Measurements from ENCODE around the gene CDH20. TPM values are rescaled to one million over a fixed set of nuclear protein-coding genes. Genes with fewer than 3 reads are reported as not detected.

Gene CDH20
- 4.1 TPM for total RNA-seq (ENCODE audit: insufficient read depth, low replicate concordance)

DNA sequence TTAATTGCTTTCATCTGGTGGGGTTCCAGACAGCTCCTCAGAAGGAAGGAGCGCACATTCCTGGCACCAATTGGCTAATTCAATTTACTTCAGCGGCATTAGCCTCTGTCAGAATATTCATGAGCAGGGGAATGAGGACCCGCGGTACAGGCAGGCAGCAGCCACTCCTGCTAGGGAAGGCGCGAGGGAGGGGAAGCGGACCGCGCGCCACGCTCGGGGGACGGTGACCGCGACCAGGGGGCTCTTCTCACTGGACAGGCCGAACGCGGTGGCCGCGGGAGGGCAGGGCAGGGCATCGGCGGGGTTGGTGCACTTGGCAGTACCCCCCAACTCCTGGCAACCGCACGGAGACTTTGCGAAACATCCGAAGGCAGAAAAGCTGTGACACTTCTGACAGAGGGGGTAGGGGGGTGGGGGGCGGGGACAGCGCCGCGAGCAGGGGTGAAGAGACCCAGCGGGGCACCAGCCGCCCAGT, at the start of gene CDH20:
Gene CDH20, plus strand, starts transcription at position 160 of the 475 bp plus-strand sequence.
- DNase-seq (ENCODE audit: low spot score), result no peak

DNA sequence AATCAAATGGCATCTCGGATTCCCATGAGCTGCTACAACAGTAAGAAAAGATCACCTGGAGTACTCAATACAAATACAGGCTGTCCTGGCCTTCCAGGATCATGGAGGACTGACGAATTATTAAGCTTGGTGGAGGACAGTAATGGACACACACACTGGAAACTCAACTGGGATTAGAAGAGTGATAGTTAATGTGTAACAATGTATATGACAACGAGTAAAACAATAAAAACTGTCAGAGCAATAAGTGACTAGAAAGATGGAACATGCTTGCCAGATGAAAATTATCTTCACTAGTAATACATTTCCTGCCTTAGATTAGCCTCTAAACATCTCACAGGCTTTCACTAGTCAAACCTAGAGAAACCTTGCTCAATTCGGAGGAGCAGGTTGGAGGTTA, 49.2 kb upstream of the CDH20 start:
- no peak for DNase-seq (ENCODE audit: low spot score)

DNA sequence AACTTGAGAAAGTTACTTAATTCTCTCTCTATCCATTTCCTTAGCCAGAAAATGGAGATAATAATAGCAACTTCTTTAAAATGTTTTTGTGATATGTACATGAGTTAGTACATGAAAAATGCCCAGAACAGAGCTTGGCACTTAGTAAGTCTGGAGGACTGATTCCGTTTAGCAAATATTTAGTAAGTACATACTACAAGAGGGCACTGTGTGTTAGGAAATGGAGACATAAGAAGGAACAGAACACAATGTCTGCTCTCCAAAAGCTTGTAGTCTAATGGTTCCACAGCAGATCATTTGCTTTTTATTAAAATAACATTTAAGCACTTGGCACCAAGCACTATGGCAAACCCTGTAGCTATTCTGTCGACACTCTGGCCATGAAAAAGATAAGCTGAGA, 47.5 kb upstream of the CDH20 start:
- DNase-seq (ENCODE audit: low spot score), result no peak

DNA sequence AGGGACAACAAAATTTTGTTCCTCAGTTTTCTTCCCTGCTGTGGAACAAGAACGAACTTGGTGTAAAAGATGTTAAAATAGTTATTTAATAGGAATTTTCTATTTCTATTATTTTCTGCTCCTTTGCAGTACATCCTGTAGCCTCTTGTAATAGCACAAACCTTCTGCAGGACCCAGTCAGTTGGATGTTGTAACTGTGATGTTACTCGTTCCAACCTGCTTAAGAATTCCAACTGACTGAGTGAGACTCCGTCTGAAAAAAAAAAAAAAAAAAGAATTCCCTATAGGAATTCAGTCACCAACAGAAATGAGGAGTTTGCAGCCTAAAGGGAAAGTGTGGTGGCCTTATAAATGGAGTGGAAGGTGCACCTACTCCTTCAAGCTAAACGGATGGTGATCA, 46.4 kb upstream of the CDH20 start:
- no peak for DNase-seq (ENCODE audit: low spot score)

DNA sequence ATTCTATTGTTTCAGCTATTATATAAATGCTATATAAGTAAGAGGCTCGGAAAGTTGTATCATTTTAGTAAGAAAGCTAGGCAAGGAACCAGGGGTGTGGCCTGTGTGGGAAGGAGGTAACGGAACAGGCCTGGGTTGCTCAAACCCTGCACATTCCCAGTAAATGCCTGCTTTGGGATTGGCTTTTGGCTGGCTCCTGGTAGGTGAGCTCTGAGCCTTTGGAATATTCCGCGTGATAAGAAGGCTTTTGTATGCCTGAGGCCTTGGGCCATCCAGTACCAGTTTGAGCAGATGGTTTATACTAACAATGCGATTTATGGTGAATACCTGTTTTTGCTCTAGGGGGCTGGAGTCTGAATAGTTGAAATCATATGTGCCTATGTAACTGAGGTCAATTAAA, 42.6 kb upstream of the CDH20 start:
- no peak for DNase-seq (ENCODE audit: low spot score)

DNA sequence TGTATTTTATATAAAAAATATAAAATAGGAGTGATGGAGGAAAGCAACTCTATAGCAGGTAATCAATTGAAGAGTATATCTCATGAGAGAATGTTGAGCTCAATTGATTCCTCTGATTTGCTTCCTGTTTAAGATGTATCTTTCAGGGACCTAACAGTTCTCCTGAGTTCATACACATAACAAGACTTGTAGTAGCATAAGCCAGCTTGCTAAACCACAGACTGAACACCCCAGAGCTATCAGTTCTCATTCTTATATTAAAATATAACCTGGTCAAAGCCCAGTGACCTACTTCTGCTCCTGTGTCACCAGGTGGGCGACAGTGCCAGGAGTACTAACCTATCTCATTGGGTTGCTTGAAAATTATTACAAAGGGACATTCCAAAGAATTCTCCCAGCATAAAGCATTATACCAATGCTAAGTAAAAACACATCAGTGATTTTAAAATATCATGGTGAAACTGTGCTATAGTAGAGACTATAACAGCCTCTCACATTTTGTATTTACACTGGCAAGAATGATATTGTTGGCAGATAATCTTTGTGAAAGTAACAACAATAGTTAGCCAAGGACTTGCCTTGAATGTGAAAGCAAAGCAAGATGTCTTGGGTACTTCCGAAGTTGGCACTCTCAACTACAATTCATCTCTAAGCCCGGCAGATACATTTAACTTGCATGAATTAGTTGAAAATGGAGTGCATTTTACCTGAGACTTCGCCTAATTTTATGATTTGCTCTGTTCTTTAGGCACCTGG, 40.8 kb upstream of the CDH20 start:
- no peak for DNase-seq (ENCODE audit: low spot score)

DNA sequence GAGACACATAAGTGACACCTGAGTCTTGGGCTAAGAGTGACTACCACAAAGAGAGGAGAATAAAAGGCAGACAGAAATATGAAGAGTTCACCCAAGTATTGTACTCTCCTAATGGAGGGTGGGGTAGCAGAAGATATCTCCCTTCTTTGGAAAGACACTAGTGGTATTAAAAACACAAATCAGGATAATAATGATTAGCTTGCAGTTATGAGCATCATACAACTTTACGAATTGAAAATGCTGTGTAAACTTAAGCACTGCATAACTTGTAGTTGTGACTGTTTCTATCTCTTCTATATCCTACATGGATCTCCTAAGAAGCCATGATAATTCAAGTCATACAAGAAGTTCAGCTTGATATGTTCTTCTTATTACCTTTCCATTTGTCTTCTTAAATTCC, 38.1 kb upstream of the CDH20 start:
- DNase-seq (ENCODE audit: low spot score), result no peak

DNA sequence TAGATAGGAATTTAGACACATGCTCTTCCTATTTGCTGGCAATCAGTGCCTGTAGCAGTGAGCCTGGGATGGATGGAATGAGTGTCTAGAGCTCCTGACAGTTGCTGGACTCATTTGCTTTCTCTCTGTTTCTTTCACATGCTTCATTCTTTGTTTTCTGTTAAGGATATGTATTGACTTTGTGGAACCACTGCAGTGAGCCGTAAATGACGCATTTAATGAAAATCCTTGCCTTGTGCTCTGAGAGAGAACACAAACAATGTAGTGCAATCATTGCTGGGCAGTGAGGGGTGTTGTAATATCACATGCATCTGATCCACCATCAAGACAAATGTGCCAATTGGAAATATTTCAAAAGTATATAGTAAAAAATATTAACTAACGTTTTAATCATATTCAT, 25.2 kb upstream of the CDH20 start:
- no peak for DNase-seq (ENCODE audit: low spot score)

DNA sequence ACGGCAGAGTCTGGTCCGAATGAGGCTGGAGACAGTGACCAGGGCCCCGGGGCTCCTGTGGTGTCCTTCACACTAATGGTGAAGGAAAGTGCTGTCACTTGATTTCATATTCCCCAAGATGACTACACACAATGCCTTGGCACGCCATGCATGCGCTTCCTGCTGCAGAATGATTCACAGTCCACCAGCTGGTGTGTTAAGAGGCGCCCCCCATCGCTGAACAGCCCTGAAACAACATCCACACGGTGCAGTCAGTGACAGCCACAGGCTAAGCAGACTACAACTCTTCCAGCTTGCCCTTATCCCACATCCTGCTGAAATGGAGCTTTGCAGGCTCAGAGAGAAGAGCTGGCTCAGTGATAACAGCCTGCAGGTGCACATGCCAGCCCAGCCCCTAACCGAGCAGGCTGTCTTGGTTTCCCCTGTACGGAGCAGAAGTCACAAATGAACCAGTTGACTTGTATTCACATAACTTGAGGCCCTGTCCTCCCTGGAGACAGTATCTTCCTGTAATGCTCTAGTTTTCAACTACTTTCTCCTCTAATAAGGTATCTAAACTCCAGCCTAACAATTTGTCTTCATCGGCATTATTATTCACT, 24.3 kb upstream of the CDH20 start:
- DNase-seq (ENCODE audit: low spot score), result no peak

DNA sequence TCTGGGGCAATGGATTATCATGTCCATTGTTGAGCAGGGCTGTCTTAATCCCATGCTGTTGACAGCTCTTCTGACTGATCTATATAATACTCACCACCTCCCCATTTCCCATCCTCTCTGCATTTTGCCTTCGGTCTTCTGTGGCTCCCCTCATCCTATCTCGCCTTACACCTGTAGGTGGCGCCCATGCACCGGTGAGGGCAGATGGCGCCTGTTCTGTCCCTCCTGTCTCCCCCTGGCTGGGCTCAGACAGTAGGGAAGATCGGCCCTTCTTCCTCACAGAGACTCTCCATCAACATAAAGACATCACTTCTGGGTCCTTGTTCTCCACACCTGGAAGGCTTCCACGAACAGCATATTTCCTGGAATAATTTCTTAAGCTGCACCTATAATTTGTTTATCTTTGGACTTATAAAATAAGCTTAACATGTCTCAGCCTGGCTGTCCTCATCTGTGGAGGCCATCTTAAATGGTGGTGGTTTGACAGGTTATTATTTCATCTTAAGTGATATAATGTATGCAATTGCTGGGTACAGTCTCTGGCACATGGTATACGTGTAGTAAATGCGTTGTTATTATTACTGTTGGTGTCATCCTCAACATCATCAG, 10.9 kb upstream of the CDH20 start:
- no peak for DNase-seq (ENCODE audit: low spot score)

DNA sequence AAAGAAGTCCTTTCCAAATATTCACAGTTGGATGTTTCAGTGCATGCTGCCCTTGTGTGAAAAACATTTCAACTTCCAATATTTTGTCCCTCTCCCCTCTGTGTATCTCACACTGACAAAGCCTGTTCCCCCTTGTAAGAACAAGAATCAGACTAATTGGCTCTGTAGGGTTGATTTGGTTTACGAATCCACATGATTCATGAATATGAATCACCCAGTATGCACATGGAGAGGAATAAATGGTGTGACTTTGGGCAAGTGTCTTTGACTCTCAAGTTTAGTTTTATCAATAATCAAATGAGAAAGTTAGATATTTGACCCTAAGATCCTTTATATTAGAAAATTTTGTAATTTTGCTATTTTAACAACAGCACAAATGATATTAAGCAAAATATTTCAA, 9.3 kb upstream of the CDH20 start:
- DNase-seq (ENCODE audit: low spot score), result no peak

DNA sequence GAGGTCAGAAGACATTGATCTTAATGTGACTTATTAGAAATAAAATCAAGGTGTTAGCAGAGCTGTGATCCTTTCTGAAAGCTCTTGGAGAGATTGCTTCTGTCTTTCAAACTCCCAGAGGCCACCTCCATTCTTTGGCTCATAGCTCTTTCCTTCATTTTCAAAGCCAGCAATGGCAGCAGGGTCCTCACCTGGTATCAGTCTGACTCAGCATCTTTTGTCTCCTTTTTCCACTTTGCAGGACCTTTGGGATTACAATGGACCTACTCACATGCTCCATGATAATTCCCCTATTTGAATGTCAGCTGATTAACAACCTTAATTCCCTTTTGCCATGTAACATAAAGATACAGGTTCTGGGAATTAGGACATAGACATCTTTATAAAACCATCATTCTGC, 6.8 kb upstream of the CDH20 start:
- no peak for DNase-seq (ENCODE audit: low spot score)

DNA sequence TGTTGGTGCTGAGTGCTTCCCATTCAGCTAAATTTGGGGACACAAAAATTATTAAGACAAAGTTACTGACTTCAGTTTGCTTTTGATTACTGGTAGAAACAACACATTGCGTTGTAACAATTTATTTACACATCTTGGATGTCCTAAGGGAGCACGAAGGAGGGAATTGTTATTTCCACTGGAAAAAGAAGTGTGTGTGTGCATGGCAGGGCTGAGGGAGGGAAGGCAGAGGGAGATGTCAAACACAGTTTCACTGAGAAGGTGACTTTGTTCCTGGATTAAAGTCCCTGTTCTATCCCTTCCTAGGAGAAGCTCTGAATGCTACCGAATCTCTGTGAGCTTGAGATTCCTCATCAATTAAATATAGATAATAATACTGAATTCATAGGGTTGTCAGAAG, 3.8 kb upstream of the CDH20 start:
- no peak for DNase-seq (ENCODE audit: low spot score)

DNA sequence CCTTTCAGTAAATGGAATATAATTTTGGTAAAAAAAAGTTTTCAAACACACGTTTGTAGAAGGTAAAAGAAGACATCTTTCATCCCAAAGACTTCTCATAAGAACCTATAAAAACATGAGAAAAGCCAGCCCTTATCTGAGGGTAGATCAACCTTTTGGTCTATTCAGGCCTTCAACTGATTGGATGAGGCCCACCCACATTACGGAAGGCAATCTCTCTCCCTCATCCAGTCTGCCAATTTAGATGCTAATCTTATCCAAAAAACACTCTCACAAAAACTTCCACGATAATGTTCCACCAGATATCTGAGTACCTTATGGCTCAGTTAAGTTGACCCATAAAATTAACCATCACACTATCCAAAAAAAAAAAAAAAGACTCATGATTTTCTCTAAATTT, 2.2 kb upstream of the CDH20 start:
- DNase-seq (ENCODE audit: low spot score), result no peak

DNA sequence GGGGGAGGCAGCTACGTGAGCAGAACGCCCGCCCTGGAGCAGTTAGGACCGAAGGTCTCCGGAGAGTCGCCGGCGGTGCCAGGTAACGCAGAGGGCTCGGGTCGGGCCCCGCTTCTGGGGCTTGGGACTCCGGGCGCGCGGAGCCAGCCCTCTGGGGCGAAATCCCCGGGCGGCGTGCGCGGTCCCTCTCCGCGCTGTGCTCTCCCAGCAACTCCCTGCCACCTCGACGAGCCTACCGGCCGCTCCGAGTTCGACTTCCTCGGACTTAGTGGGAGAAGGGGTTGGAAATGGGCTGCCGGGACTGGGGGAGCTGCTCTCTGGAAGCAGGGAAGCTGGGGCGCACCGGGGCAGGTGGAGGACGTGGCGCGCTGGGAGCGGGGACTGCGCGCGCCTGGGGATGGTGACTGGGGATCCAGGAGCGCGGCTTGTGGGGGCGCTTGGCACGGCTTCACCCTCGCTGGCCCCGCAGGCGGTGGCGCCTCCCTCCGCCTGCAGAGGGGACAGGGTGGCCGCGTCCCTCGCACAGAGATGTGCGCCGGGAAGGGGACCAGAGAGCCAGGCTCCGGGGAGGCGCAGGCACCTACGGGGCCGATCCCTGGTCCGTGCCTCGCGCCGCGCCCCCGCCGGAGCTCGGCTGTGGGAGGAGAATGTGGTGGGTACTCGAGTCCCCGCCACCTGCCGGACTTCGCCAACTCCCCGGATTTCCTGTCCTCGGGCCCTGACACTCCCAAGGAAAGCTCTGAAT, 688 bp downstream of the CDH20 start:
- no peak for DNase-seq (ENCODE audit: low spot score)

DNA sequence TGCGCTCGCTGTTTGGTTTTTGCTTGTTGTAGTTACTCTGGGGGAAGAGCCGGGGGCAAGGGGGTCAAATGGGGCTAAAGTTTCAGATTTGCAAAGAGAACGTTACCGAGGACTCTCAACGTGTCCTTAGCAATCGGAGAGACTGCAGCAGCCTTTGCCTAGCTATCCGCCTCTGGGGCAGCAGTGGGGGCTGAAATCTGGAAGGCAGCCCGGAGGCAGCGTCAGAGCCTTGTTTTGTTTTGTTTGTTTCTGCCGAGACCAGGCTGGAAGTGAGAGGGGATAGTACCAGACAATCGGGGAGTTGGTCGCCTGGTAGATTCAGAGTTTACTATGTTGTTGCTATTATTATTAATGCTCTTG, 1.2 kb downstream of the CDH20 start:
- no peak for DNase-seq (ENCODE audit: low spot score)

DNA sequence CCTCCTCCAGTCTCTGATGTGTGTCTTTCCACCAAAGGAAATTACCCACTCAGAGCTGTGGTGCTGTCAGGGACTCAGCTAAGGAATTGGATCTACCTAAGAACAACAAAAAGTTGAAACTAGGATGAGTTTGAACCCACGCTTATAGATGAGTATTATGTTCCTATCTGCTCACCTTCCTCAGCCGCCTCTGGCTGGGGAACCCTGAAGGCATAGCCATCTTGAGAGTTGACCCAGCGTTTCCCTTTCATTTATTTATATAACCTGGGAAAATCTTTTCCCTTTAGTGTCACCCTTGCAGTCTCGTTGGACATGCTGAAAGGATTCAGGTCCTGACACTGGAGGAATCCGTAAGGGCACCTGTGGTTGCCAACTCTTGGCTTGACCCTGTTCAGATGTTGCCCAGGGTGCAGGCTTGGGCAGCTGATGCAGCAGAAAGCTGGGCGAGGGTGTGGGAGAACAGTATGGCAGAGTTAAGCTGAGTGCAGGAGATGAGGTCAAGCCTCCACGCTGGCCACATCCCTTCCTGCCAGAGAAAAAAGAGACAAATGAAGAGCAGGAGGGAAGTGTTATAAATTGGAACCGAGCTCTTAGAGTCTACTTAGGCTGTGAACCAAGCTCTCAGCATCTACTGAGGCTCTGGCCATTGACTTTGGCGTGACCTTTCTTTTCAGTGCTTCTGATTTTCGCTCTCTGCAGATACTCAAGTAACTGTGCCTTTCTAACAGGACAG, 1.9 kb downstream of the CDH20 start:
- no peak for DNase-seq (ENCODE audit: low spot score)

DNA sequence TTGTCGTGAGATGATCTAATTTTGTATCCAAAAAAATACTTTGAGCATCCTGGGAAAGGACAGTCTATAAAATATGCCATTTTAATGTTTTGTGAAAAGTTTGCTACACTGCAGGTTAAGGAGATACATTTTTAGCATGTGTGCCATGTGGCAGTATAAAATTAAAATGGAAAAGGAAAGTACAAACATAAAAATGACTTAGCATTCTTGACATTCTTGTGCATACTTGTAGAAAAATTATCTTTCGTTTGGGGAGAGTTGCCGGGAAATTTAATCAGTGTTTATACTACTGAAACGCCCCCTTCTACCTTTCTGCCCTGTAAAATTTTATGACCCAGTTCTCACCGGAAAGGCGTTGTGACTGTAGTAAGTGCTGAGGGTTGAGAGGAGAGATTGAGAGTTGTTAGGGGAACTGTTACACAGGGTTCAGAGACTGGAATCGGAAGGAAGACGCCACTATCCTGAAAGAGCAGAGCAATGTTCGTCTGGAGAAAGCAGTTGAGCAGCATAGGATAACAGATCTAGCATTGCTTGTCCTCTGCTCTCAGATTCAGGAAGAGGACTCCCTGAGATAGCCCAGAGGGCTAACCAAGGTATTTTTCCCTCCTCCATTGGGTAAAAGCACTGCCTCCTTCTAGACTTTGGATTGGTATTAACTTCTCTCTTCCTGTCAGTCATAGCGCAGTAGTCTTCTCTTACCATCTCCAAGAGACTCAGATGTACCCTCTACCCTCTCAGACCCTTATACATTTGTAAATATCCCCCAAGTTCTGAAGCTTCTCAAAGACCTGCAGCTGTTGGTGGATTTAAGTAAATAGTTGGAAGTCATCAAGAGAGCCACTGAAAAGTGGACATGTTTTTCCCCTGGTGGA, 2.7 kb downstream of the CDH20 start:
- no peak for DNase-seq (ENCODE audit: low spot score)

DNA sequence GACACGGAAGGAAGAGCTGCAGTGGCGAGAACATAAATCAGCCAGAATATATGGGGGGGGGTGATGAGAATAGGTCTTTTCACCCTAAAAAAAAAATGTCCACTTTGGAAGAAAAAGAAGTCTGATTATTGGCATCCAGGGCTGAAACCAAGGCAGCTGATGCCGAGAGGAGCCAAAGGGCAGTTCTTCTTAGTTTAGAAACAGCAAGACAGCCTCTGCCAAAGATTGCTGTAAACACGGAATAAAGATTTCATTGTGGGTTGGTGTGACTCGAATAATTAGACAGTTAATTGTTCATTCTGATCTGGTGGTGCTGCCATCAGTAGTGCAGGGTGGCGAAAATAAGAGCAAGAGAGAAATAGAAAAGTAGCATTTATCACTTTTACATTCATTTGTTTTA, 3.5 kb downstream of the CDH20 start:
- DNase-seq (ENCODE audit: low spot score), result no peak

DNA sequence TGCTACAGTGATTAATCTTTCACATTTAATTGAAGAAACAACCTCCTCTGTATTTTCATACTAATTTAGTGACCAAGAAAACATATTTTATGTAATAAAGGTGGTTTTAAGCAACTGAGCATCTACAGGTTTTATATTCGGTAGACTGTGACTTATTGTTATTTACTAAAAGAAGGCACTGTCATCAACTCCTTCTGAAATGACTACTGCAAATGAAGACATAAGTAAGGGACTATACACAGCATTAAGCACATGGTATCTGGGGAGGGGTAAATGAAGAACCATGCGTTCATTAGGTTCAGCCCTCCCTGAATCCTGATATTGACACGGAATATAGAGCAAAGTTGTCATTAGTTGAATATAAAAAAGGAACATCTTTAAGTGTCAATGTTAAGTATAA, 4.3 kb downstream of the CDH20 start:
- DNase-seq (ENCODE audit: low spot score), result no peak

DNA sequence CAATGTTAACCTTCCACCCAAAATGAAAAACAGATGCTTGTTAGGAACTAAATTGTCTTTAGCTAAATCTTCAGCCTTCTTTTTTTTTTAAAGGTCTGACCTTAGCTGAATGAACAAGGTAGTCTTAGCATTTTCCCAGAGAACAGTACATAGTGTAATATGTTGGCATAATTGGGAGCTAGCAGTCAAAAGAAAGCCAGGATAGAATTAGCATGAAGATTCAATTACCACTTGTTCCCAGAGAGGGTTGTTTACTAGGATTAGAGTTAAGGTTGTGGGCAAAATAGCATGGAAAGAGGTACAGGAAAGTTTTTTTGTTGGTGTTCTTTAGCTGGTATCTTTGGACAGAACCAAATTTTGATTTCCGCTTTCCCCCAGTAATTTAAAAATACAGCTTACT, 6.9 kb downstream of the CDH20 start:
- no peak for DNase-seq (ENCODE audit: low spot score)

All from umbilical cord (tissue), 2 donors.